MM.1S (cell line): ENCODE data around the gene HSD17B4.

Experiments used
- DNase-seq: peaks from one replicate; pipeline ENCODE4 v3.0.0-alpha.2; 2015
- H2AFZ ChIP-seq: fragments of 300-600 bp; sonication (generic); 2 replicates; pipeline ENCODE4 v1.6.0; 2016; ENCODE audit warnings: antibody characterized with exemption, low read length
- H3F3A ChIP-seq: fragments of 300-600 bp; sonication (generic); 2 replicates; pipeline ENCODE4 v1.6.1; 2016; ENCODE audit warnings: mild to moderate bottlenecking, antibody characterized with exemption, low read length, moderate library complexity, mixed read lengths; ENCODE audit not compliant: insufficient read depth
- H3K27ac ChIP-seq: fragments of 300-600 bp; sonication (generic); 2 replicates; pipeline ENCODE4 v1.5.1; 2016; ENCODE audit warnings: mild to moderate bottlenecking, low read length
- H3K27me3 ChIP-seq: fragments of 300-600 bp; sonication (generic); replicated peaks from 2 replicates; pipeline ENCODE4 v1.6.0; 2016; ENCODE audit warnings: low read length; ENCODE audit not compliant: insufficient read depth
- H3K36me3 ChIP-seq: fragments of 300-600 bp; sonication (generic); replicated peaks from 2 replicates; pipeline ENCODE4 v1.6.1; 2016; ENCODE audit warnings: mild to moderate bottlenecking, low read length, mixed read lengths; ENCODE audit not compliant: insufficient read depth
- H3K4me1 ChIP-seq: fragments of 300-600 bp; sonication (generic); 2 replicates; pipeline ENCODE4 v1.6.1; 2016; ENCODE audit warnings: low read length, mixed read lengths
- H3K4me2 ChIP-seq: fragments of 300-600 bp; sonication (generic); 2 replicates; pipeline ENCODE4 v1.6.0; 2016; ENCODE audit warnings: low read depth, low read length
- H3K4me3 ChIP-seq: fragments of 300-600 bp; sonication (generic); 2 replicates; pipeline ENCODE4 v1.5.1; 2016; ENCODE audit warnings: low read length, mixed read lengths
- H3K79me2 ChIP-seq: fragments of 300-600 bp; sonication (generic); 2 replicates; pipeline ENCODE4 v1.6.1; 2016; ENCODE audit warnings: mixed run types, low read length, mixed read lengths
- H3K9ac ChIP-seq: fragments of 300-600 bp; sonication (generic); 2 replicates; pipeline ENCODE4 v1.6.1; 2016; ENCODE audit warnings: low read length, mixed read lengths
- H3K9me2 ChIP-seq: fragments of 300-600 bp; sonication (generic); replicated peaks from 2 replicates; pipeline ENCODE4 v1.6.1; 2016; ENCODE audit warnings: mild to moderate bottlenecking, low read length, mixed read lengths; ENCODE audit not compliant: insufficient read depth
- H3K9me3 ChIP-seq: fragments of 300-600 bp; sonication (generic); replicated peaks from 2 replicates; pipeline ENCODE4 v1.6.1; 2016; ENCODE audit warnings: mild to moderate bottlenecking, low read length, mixed read lengths; ENCODE audit not compliant: insufficient read depth
- H4K20me1 ChIP-seq: fragments of 300-600 bp; sonication (generic); 2 replicates; pipeline ENCODE4 v1.6.1; 2016; ENCODE audit warnings: mild to moderate bottlenecking, low read length, moderate library complexity, mixed read lengths; ENCODE audit not compliant: insufficient read depth
- EZH2 ChIP-seq: fragments of 300-600 bp; sonication (generic); optimal IDR thresholded peaks from 2 replicates; pipeline ENCODE3; 2017; ENCODE audit warnings: low read depth, mild to moderate bottlenecking, antibody characterized with exemption, low read length, mixed read lengths
- EZH2phosphoT487 ChIP-seq: fragments of 300-600 bp; sonication (generic); IDR thresholded peaks from 2 replicates; pipeline ENCODE4 v1.6.1; 2018; ENCODE audit warnings: antibody characterized with exemption, low read length
- TF ChIP-seq, protein P1 (sequence below): fragments of 300-600 bp; sonication (generic); IDR thresholded peaks from 2 replicates; pipeline ENCODE4 v1.5.1; 2016; ENCODE audit warnings: antibody characterized with exemption, low read length, mixed read lengths

Gene HSD17B4

DNA sequence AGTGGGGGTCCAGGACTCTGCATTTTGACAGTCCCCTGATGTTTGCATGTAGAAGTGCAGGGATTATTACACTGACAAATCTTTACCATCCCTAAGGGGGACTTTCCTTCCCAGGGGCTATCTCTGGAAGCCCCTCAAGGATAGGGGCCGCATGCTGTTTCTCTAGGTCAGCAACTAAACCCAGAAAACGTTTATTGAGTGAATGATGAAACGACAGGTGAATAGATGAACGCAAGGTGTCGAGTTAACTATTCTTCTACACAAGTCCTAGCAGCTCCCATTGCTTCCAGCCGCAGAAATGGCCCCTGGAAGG lies 281 bp upstream of the HSD17B4 start:
- H3K27ac ChIP-seq, result peak overlapping the region; percentile 91; the same call in 1 of the 2 replicates
- no peaks in the 10 kb centered on the region for H3F3A ChIP-seq
- TF ChIP-seq, protein P1, sequence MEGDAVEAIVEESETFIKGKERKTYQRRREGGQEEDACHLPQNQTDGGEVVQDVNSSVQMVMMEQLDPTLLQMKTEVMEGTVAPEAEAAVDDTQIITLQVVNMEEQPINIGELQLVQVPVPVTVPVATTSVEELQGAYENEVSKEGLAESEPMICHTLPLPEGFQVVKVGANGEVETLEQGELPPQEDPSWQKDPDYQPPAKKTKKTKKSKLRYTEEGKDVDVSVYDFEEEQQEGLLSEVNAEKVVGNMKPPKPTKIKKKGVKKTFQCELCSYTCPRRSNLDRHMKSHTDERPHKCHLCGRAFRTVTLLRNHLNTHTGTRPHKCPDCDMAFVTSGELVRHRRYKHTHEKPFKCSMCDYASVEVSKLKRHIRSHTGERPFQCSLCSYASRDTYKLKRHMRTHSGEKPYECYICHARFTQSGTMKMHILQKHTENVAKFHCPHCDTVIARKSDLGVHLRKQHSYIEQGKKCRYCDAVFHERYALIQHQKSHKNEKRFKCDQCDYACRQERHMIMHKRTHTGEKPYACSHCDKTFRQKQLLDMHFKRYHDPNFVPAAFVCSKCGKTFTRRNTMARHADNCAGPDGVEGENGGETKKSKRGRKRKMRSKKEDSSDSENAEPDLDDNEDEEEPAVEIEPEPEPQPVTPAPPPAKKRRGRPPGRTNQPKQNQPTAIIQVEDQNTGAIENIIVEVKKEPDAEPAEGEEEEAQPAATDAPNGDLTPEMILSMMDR, result no peak
- TF ChIP-seq EZH2 (no peak), EZH2phosphoT487 (no peak)
- DNase-seq, result no peak
- H3K9ac ChIP-seq, result peak overlapping the region; percentile 78; the same call in 1 of the 2 replicates
- peak overlapping the region; percentile 86 for H2AFZ ChIP-seq
- peak overlapping the region; percentile 81 for H3K4me2 ChIP-seq
- H3K36me3 ChIP-seq, result no peaks in the 10 kb centered on the region
- H3K27me3 ChIP-seq, result no peaks in the 10 kb centered on the region
- H3K4me1 ChIP-seq, result peaks cover 9% of the 10 kb centered on the region; the same call in 1 of the 2 replicates
- H3K9me2 ChIP-seq, result no peaks in the 10 kb centered on the region
- H3K4me3 ChIP-seq, result peak overlapping the region; percentile 79
- no peaks in the 10 kb centered on the region for H4K20me1 ChIP-seq
- no peaks in the 10 kb centered on the region for H3K9me3 ChIP-seq
- peaks cover 23% of the 10 kb centered on the region for H3K79me2 ChIP-seq

DNA sequence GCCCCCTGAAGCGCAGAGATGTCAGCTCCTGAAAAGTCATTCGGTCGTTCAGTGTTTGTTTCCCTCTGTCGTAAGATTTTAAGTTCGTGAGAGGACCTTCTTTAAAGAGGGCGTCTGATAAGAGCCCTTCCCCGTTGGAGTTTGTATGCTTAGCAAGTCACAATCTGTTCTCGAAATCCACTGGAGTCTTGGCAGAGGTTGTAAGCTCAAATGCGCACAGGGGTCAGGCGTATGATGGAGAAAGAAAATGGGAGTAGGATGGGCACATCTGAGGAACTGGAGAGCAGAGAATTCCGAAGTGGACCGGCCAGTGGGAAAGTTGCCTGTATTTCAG lies 710 bp downstream of the HSD17B4 start:
- Histone ChIP-seq H3K4me3 (peak overlapping the region; percentile 79), H3K9me2 (no peaks in the 10 kb centered on the region), H3K36me3 (no peaks in the 10 kb centered on the region), H2AFZ (peak overlapping the region; percentile 86), H3K27ac (peak overlapping the region; percentile 91; the same call in 1 of the 2 replicates), H3K27me3 (no peaks in the 10 kb centered on the region), H3K79me2 (peaks cover 23% of the 10 kb centered on the region), H3K9ac (peak overlapping the region; percentile 78), H3K4me1 (peaks cover 9% of the 10 kb centered on the region; the same call in 1 of the 2 replicates), H4K20me1 (no peaks in the 10 kb centered on the region), H3K9me3 (no peaks in the 10 kb centered on the region), H3K4me2 (peak overlapping the region; percentile 81), H3F3A (no peaks in the 10 kb centered on the region)
- DNase-seq, result peak; percentile 28
- TF ChIP-seq EZH2, result no peak
- TF ChIP-seq, protein P1, result no peak

DNA sequence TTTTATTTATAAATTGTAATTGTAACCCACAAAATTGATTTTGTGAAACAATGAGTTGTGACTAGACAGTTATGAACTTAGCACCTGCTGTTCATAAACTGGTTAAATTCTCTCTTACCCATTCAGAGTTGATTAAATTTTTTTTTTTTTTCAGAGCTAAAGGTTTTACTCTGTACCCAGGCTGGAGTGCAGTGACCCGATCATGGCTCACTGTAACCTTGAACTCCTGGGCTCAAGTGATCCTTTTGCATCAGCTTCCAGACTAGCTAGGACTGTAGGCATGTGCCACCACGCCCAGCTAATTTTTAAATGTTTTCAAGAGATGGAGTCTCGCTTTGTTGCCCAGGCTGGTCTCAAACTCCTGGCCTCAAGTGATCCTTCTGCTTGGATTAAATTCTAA lies 1.9 kb downstream of the HSD17B4 start:
- no peak for TF ChIP-seq EZH2phosphoT487
- TF ChIP-seq EZH2, result no peak
- TF ChIP-seq, protein P1, result no peak
- H3K9ac ChIP-seq, result no peak overlapping the region

More for the DNA sequence above, 1.9 kb downstream of the HSD17B4 start:
- Histone ChIP-seq H3K4me1 (peaks cover 9% of the 10 kb centered on the region; the same call in 1 of the 2 replicates), H3F3A (no peaks in the 10 kb centered on the region), H3K9me2 (no peaks in the 10 kb centered on the region), H3K27ac (no peak overlapping the region), H3K79me2 (peaks cover 25% of the 10 kb centered on the region), H3K4me2 (no peak overlapping the region), H3K27me3 (no peaks in the 10 kb centered on the region), H3K9me3 (no peaks in the 10 kb centered on the region), H3K36me3 (no peaks in the 10 kb centered on the region), H3K4me3 (no peak overlapping the region), H2AFZ (no peak overlapping the region), H4K20me1 (no peaks in the 10 kb centered on the region)
- DNase-seq, result no peak
